Astrocyte (in vitro differentiated cells and primary cell): ENCODE data around the gene MYL9. TPM values are rescaled to one million over a fixed set of nuclear protein-coding genes. Genes with fewer than 3 reads are reported as not detected.
A peak's percentile ranks its signal among the peaks of the same experiment; 100 is the strongest.

Source experiments
- DNase-seq: peaks from one replicate; pipeline ENCODE4 v3.0.0-alpha.2; 2010; ENCODE audit warnings: low read depth
- FAIRE-seq: peaks from 2 replicates; lab custom pipeline; 2011; peaks lifted over from hg19 to GRCh38; lab: Jason Lieb, UNC
- H2AFZ ChIP-seq: 2 replicates; pipeline ENCODE4 v1.6.0; 2012; ENCODE audit warnings: low read depth, low read length, inconsistent platforms
- H3K27ac ChIP-seq: 2 replicates; pipeline ENCODE4 v1.5.1; 2011; ENCODE audit warnings: low read depth, low read length, inconsistent platforms
- H3K27me3 ChIP-seq: 2 replicates; pipeline ENCODE4 v1.6.0; 2011; ENCODE audit warnings: low read length, inconsistent platforms; ENCODE audit not compliant: insufficient read depth
- H3K36me3 ChIP-seq: 2 replicates; pipeline ENCODE4 v1.5.1; 2011; ENCODE audit warnings: low read length, inconsistent platforms; ENCODE audit not compliant: insufficient read depth
- H3K4me1 ChIP-seq: 2 replicates; pipeline ENCODE4 v1.5.1; 2011; ENCODE audit warnings: low read length, inconsistent platforms; ENCODE audit not compliant: insufficient read depth
- H3K4me2 ChIP-seq: 2 replicates; pipeline ENCODE4 v1.6.0; 2012; ENCODE audit warnings: low read length, inconsistent platforms
- H3K4me3 ChIP-seq: 2 replicates; pipeline ENCODE4 v1.5.1; 2011; ENCODE audit warnings: low read depth, mild to moderate bottlenecking, low read length, inconsistent platforms; ENCODE audit not compliant: insufficient read depth
- H3K79me2 ChIP-seq: 2 replicates; pipeline ENCODE4 v1.6.0; 2012; ENCODE audit warnings: mild to moderate bottlenecking, low read length, inconsistent platforms; ENCODE audit not compliant: insufficient read depth
- H3K9ac ChIP-seq: 2 replicates; pipeline ENCODE4 v1.6.0; 2012; ENCODE audit warnings: mild to moderate bottlenecking, low read length, inconsistent platforms
- H3K9me3 ChIP-seq: 2 replicates; pipeline ENCODE4 v1.5.1; 2012; ENCODE audit warnings: low read depth, mild to moderate bottlenecking, low read length, inconsistent platforms; ENCODE audit not compliant: insufficient read depth
- H4K20me1 ChIP-seq: 2 replicates; pipeline ENCODE4 v1.6.0; 2012; ENCODE audit warnings: low read length, inconsistent platforms; ENCODE audit not compliant: insufficient read depth
- H3K27ac Mint-ChIP-seq: one replicate; pipeline ENCODE4 v1.8.0; 2021; ENCODE audit warnings: mild to moderate bottlenecking, mixed read lengths; ENCODE audit not compliant: unreplicated experiment
- H3K27me3 Mint-ChIP-seq: one replicate; pipeline ENCODE4 v1.8.0; 2021; ENCODE audit warnings: low read depth, mixed read lengths; ENCODE audit not compliant: unreplicated experiment
- H3K36me3 Mint-ChIP-seq: one replicate; pipeline ENCODE4 v1.8.0; 2021; ENCODE audit warnings: low read depth, mixed read lengths; ENCODE audit not compliant: unreplicated experiment
- H3K4me1 Mint-ChIP-seq: one replicate; pipeline ENCODE4 v1.8.0; 2021; ENCODE audit warnings: low read depth, mixed read lengths; ENCODE audit not compliant: unreplicated experiment
- H3K4me3 Mint-ChIP-seq: one replicate; pipeline ENCODE4 v1.8.0; 2021; ENCODE audit warnings: mild to moderate bottlenecking, moderate library complexity, mixed read lengths; ENCODE audit not compliant: unreplicated experiment
- H3K9me3 Mint-ChIP-seq: one replicate; pipeline ENCODE4 v1.8.0; 2021; ENCODE audit warnings: mild to moderate bottlenecking, mixed read lengths; ENCODE audit not compliant: unreplicated experiment
- CTCF ChIP-seq: IDR thresholded peaks from 2 replicates; pipeline ENCODE4 v1.5.1; 2011; ENCODE audit warnings: low read depth, mild to moderate bottlenecking, inconsistent platforms, low read length, moderate library complexity; ENCODE audit not compliant: insufficient read depth
- EZH2 ChIP-seq: IDR thresholded peaks from 2 replicates; pipeline ENCODE4 v1.6.1; 2012; ENCODE audit warnings: mild to moderate bottlenecking, low read length, inconsistent platforms; ENCODE audit not compliant: insufficient read depth
- total RNA-seq: library from RNA; stranded (reverse); gene quantifications from 2 replicates; pipeline ENCODE4 v1.2.1, GENCODE V29; 2021

Gene MYL9
- total RNA-seq, 1 donor from 2014 or later, result 1,247 TPM

- TF ChIP-seq CTCF, result no peak
- no peak for TF ChIP-seq EZH2
- H3K4me1 ChIP-seq, result peaks cover 45% of the 10 kb centered on the region
- H3K4me1 Mint-ChIP-seq, result peaks cover 38% of the 10 kb centered on the region
- H3K27me3 ChIP-seq, result no peaks in the 10 kb centered on the region
- no peak overlapping the region for H3K4me3 Mint-ChIP-seq
- H3K27me3 Mint-ChIP-seq, result no peaks in the 10 kb centered on the region
- DNase-seq (no peak), FAIRE-seq (no peak)
- peaks cover 80% of the 10 kb centered on the region for H4K20me1 ChIP-seq
- H3K9me3 ChIP-seq, result no peaks in the 10 kb centered on the region
- H3K79me2 ChIP-seq, result peaks cover 92% of the 10 kb centered on the region
- H3K9me3 Mint-ChIP-seq, result no peaks in the 10 kb centered on the region
- H3K36me3 ChIP-seq, result peaks cover 50% of the 10 kb centered on the region
- H3K27ac ChIP-seq, result peak overlapping the region; percentile 31
- no peak overlapping the region for H2AFZ ChIP-seq
- peak overlapping the region; percentile 25 for H3K4me2 ChIP-seq
- no peak overlapping the region for H3K9ac ChIP-seq
- H3K27ac Mint-ChIP-seq, result peak overlapping the region; percentile 26
- peaks cover 28% of the 10 kb centered on the region for H3K36me3 Mint-ChIP-seq
- H3K4me3 ChIP-seq, result no peak overlapping the region
Observed at GRCh38 chr20:36498386-36499179, 42.7 kb upstream of the MYL9 start.

GRCh38 chr20:36499211-36499610 is 42.1 kb upstream of the MYL9 start:
- peaks cover 39% of the 10 kb centered on the region for H3K4me1 ChIP-seq
- Mint-ChIP-seq H3K4me1 (peaks cover 32% of the 10 kb centered on the region), H3K9me3 (no peaks in the 10 kb centered on the region), H3K27ac (no peak overlapping the region), H3K4me3 (no peak overlapping the region), H3K36me3 (peaks cover 28% of the 10 kb centered on the region), H3K27me3 (no peaks in the 10 kb centered on the region)
- no peaks in the 10 kb centered on the region for H3K9me3 ChIP-seq
- peaks cover 52% of the 10 kb centered on the region for H3K36me3 ChIP-seq
- peak overlapping the region; percentile 29 for H3K9ac ChIP-seq
- FAIRE-seq, result no peak
- peaks cover 80% of the 10 kb centered on the region for H4K20me1 ChIP-seq
- H3K4me3 ChIP-seq, result no peak overlapping the region
- peaks cover 92% of the 10 kb centered on the region for H3K79me2 ChIP-seq
- H3K27me3 ChIP-seq, result no peaks in the 10 kb centered on the region
- no peak for TF ChIP-seq CTCF
- TF ChIP-seq EZH2, result no peak
- H3K27ac ChIP-seq, result peak overlapping the region; percentile 67
- no peak for DNase-seq
- peak overlapping the region; percentile 55 for H3K4me2 ChIP-seq
- no peak overlapping the region for H2AFZ ChIP-seq
